Panc1 (cell line): ENCODE data around the gene NOL9. TPM values are rescaled to one million over a fixed set of nuclear protein-coding genes. Genes with fewer than 3 reads are reported as not detected.

Experiments
- ATAC-seq: fragments of 200-7000 bp; cut with Tn5 transposase; 2 replicates; pipeline ENCODE4 v1.9.1; 2020; ENCODE audit warnings: mild to moderate bottlenecking, moderate library complexity
- BruUV-seq: library from RNA; stranded (reverse); fragments of 400-500 nt; replicated peaks from 2 replicates; lab custom pipeline; 2021; lab: Mats Ljungman, UMichigan
- CTCF ChIA-PET: fragments of 300-600 bp; sonication (Branson Sonifier 250); formaldehyde crosslinking; loops from one replicate; lab custom pipeline; 2022; ENCODE audit warnings: antibody characterized with exemption; lab: Charles Lee
- POLR2A ChIA-PET: fragments of 300-600 bp; sonication (Branson Sonifier 250); formaldehyde crosslinking; loops from one replicate; lab custom pipeline; 2022; ENCODE audit warnings: antibody characterized with exemption; lab: Charles Lee
- DNase-seq: peaks from one replicate; pipeline ENCODE4 v3.0.0-alpha.2; 2010; ENCODE audit warnings: low read depth, low spot score
- H3K27ac ChIP-seq: 2 replicates; pipeline ENCODE4 v1.5.1; 2011; ENCODE audit warnings: mild to moderate bottlenecking, low read length, inconsistent platforms
- H3K27me3 ChIP-seq: fragments of 200-500 bp; sonication (Bioruptor generic); 2 replicates; pipeline ENCODE4 v1.6.0; 2014; ENCODE audit warnings: low read length, inconsistent platforms; ENCODE audit not compliant: control insufficient read depth, insufficient read depth
- H3K36me3 ChIP-seq: fragments of 200-500 bp; sonication (Bioruptor generic); 2 replicates; pipeline ENCODE4 v1.5.1; 2014; ENCODE audit warnings: inconsistent platforms, mild to moderate bottlenecking, low read length, moderate library complexity; ENCODE audit not compliant: control insufficient read depth, insufficient read depth
- H3K4me1 ChIP-seq: 2 replicates; pipeline ENCODE4 v1.5.1; 2011; ENCODE audit warnings: inconsistent platforms, mild to moderate bottlenecking, low read length, moderate library complexity; ENCODE audit not compliant: control insufficient read depth, insufficient read depth
- H3K4me3 ChIP-seq, 2 experiments: 2 replicates each; pipeline ENCODE4 v1.5.1; 2011 to 2012; ENCODE audit warnings: low read depth in 2 of 2, low read length in 2 of 2, mild to moderate bottlenecking in 2 of 2, inconsistent platforms in 1 of 2, moderate library complexity in 1 of 2
- H3K9me3 ChIP-seq: fragments of 200-500 bp; sonication (Bioruptor generic); 2 replicates; pipeline ENCODE4 v1.5.1; 2014; ENCODE audit warnings: low read depth, mild to moderate bottlenecking, inconsistent platforms, low read length, moderate library complexity; ENCODE audit not compliant: control insufficient read depth, insufficient read depth
- CTCF ChIP-seq: fragments of 450-650 bp; IDR thresholded peaks from 2 replicates; pipeline ENCODE4 v1.5.1; 2017; ENCODE audit warnings: mild to moderate bottlenecking
- POLR2AphosphoS5 ChIP-seq: IDR thresholded peaks from 2 replicates; pipeline ENCODE4 v1.6.1; 2012; ENCODE audit warnings: mild to moderate bottlenecking, low read depth, low read length, moderate library complexity
- REST ChIP-seq, 2 experiments: IDR thresholded peaks; 2 replicates each; pipeline ENCODE4 v1.6.1; 2011 to 2012; ENCODE audit warnings: low read depth in 2 of 2, control low read depth in 1 of 2, low read length in 1 of 2, mild to moderate bottlenecking in 1 of 2, moderate library complexity in 1 of 2; ENCODE audit not compliant: insufficient read depth in 1 of 2
- SIN3A ChIP-seq: IDR thresholded peaks from 2 replicates; pipeline ENCODE4 v1.6.1; 2012; ENCODE audit warnings: low read depth, mild to moderate bottlenecking, low read length, moderate library complexity, borderline replicate concordance; ENCODE audit not compliant: insufficient read depth
- TCF7L2 ChIP-seq: IDR thresholded peaks from 2 replicates; pipeline ENCODE4 v1.6.1; 2011; ENCODE audit warnings: mild to moderate bottlenecking, low read depth, low read length, inconsistent platforms
- in situ Hi-C: cut with HindIII; loops from 2 replicates; pipeline ENCODE4 v1.10.0; 2016; ENCODE audit warnings: low sequenced_read_pairs, low pct_unique_long_range_greater_than_20kb
- intact Hi-C: fragments of 100-400 bp; cut with micrococcal nuclease; formaldehyde crosslinking; loops from one replicate; pipeline ENCODE4 v1.10.0; 2022; ENCODE audit not compliant: unreplicated experiment
- total RNA-seq: library from RNA; stranded (reverse); gene quantifications from one replicate; pipeline ENCODE4 v1.2.1, GENCODE V29; 2021; ENCODE audit not compliant: unreplicated experiment

NOL9 gene
- total RNA-seq, 1 experiment from 2014 or later = 46.4 TPM

- no TSS peak for BruUV-seq
- no peaks in the 10 kb centered on the region for H3K9me3 ChIP-seq
- CTCF ChIA-PET = no interaction called here
- POLR2A ChIA-PET = no interaction called here
- H3K4me1 ChIP-seq = peaks cover 16% of the 10 kb centered on the region
- intact Hi-C loops (no loop called here), in situ Hi-C loops (no loop called here)
- no peaks in the 10 kb centered on the region for H3K27me3 ChIP-seq
- H3K27ac ChIP-seq = no peak overlapping the region
- TF ChIP-seq CTCF (no peak), POLR2AphosphoS5 (no peak), SIN3A (no peak), REST (IDR thresholded peaks at IDR 0.05; ENCODE audit: insufficient read depth in 1 of 2, low read depth in 2 of 2, low read length in 1 of 2) (no peak), TCF7L2 (no peak)
- H3K4me3 ChIP-seq = peak overlapping the region in 1 of 2 experiments; percentile 26; a peak in 1 of 4 replicates
- H3K36me3 ChIP-seq = no peaks in the 10 kb centered on the region
- ATAC-seq (no peak), DNase-seq (no peak)
These were observed 69.5 kb downstream of the NOL9 start for GRCh38 chr1:6484826-6485167.

- ChIA-PET CTCF (no interaction called here), POLR2A (no interaction called here)
- Histone ChIP-seq H3K27ac (no peak overlapping the region), H3K4me3 (no peak overlapping the region), H3K9me3 (no peaks in the 10 kb centered on the region), H3K4me1 (peaks cover 9% of the 10 kb centered on the region), H3K27me3 (no peaks in the 10 kb centered on the region), H3K36me3 (no peaks in the 10 kb centered on the region)
- BruUV-seq = no TSS peak
- no peak for ATAC-seq
- no peak for DNase-seq
- in situ Hi-C loops (no loop called here), intact Hi-C loops (no loop called here)
- TF ChIP-seq CTCF (no peak), TCF7L2 (no peak), REST (IDR thresholded peaks at IDR 0.05; ENCODE audit: insufficient read depth in 1 of 2, low read depth in 2 of 2, low read length in 1 of 2) (no peak), POLR2AphosphoS5 (no peak), SIN3A (no peak)
These were observed 70.6 kb downstream of the NOL9 start for GRCh38 chr1:6483761-6484117.
